ENCODE data around the gene GOSR2.

Gene GOSR2

DNA sequence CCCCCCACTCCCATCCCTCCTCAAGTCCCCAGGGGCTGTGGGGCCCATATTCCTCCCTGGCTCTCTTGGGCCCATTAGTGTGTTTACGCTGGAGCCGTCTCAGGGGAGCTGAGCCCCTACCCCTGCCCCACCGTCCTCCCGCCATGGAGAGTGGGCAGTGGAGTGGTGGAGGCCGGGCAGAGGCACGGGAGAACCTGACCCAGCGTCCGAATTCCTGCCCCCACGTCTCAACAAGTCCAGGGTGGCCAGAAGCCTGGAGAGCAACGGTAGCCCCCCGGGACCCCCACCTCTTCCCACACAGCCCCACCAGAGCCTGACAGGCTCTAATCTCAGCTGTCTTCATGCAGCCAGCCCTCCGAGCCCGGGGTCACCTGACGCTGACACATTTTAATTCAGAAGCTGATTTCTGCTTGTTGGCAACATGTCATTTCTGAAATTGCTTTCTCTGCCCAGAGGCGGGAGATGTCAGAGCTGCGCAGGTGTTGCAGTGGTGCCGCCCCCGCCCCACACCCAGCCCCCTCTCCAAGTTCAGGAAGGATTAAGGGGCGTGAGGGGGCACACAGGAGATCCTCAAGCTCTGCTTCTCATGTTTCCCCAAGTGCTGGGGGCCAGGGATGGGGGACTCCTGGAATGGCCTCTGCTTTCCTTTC lies 39.0 kb upstream of the GOSR2 start:
- Histone ChIP-seq H3K4me3 (ENCODE audit: low read depth, low read length) (no peak overlapping the region), H3K27me3 (ENCODE audit: control insufficient read depth, insufficient read depth, low read length) (no peaks in the 10 kb centered on the region), H3K9me3 (ENCODE audit: control insufficient read depth, insufficient read depth, low read depth, low read length) (no peaks in the 10 kb centered on the region), H3K9ac (ENCODE audit: low read length) (no peak overlapping the region), H3K4me1 (ENCODE audit: control insufficient read depth, insufficient read depth, low read length) (peaks cover under 1% of the 10 kb centered on the region; the same call in 1 of the 2 replicates), H3K27ac (ENCODE audit: low read depth, low read length) (no peak overlapping the region), H3K36me3 (ENCODE audit: control insufficient read depth, insufficient read depth, low read length) (no peaks in the 10 kb centered on the region)

DNA sequence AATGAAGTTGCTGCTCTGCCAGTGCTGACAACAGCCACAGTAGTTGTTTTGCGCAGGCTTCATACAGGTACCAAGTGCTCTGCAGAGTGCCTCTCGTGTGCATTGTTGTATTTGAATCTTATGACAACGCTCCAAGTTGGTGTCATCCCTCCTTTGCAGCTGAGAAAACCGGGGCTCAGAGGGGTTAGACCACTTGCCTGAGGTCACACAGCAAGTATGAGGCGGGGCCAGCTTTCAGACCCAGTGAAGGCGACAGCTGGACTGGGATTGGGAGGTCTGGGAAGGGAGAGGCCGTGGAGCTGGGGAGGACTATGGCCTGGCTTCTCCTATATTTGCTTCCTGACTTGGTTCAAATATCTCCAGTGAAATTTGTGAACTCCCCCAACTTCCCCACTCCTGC lies 38.4 kb upstream of the GOSR2 start:
- peaks cover 6% of the 10 kb centered on the region; the same call in 1 of the 2 replicates for H3K4me1 ChIP-seq (ENCODE audit: control insufficient read depth, insufficient read depth, low read length)
- no peak overlapping the region for H3K27ac ChIP-seq (ENCODE audit: low read depth, low read length)
- H3K27me3 ChIP-seq (ENCODE audit: control insufficient read depth, insufficient read depth, low read length) = no peaks in the 10 kb centered on the region
- H3K9ac ChIP-seq (ENCODE audit: low read length) = no peak overlapping the region
- no peaks in the 10 kb centered on the region for H3K36me3 ChIP-seq (ENCODE audit: control insufficient read depth, insufficient read depth, low read length)
- no peaks in the 10 kb centered on the region for H3K9me3 ChIP-seq (ENCODE audit: control insufficient read depth, insufficient read depth, low read depth, low read length)
- no peak overlapping the region for H3K4me3 ChIP-seq (ENCODE audit: low read depth, low read length)

DNA sequence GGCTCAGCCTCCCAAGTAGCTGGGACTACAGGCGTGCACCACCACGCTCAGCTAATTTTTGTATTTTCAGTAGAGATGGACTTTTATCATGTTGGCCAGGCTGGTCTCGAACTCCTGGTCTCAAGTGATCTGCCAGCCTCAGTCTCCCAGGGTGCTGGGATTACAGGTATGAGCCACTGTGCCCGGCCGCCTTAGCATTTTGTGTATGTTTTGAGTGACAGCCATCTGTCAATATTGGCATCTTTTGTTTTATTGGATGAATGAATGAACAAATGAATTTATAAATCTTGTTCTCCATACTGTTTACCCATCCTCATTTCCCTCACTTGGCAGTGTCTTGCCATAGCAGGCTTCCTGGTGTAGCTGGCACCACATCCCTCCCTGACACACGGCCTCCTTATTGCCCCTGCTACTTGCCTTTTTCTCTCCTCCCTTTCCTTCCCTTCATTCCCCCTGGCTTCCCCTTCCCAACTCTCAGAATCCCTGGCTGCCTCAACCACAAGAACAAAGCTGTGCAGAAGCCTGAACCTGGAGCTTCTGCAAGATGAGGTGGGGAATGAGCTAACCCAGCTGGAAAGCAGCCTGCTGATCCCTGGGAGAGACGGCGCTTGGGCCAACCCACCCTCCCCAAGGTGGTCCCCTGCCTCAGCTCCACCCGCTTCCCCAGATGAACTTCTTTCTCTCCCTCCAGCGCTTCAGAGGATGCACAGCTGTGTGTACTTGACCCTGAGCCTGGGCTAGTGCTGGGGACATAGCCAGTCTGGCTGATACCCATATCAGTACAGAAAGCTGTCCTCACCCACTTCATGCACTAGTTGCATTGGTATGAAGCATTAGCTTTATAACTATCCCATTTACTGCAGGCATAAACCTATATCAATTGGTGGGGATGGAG lies 37.3 kb upstream of the GOSR2 start:
- no peaks in the 10 kb centered on the region for H3K9me3 ChIP-seq (ENCODE audit: control insufficient read depth, insufficient read depth, low read depth, low read length)

DNA sequence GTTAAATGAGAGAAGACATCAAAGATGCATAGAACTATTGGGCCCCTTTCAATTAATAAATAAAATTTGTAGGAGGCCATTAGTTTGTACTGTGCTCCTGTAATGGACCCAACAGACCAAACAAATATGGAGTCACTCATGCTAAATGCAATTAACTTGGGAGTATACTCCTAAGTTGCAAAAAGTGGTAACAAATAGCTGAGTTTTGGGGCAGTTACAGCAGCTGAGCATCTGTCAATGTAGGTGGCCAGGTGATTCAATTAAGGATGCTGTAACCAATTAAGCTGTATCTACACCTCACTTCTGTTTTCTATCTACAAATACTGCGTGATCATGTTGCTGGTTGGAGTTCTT lies 36.7 kb upstream of the GOSR2 start:
- Histone ChIP-seq H3K9me3 (ENCODE audit: control insufficient read depth, insufficient read depth, low read depth, low read length) (no peaks in the 10 kb centered on the region), H3K9ac (ENCODE audit: low read length) (no peak overlapping the region), H3K4me3 (ENCODE audit: low read depth, low read length) (no peak overlapping the region), H3K27me3 (ENCODE audit: control insufficient read depth, insufficient read depth, low read length) (no peaks in the 10 kb centered on the region), H3K27ac (ENCODE audit: low read depth, low read length) (no peak overlapping the region), H3K36me3 (ENCODE audit: control insufficient read depth, insufficient read depth, low read length) (no peaks in the 10 kb centered on the region), H3K4me1 (ENCODE audit: control insufficient read depth, insufficient read depth, low read length) (peaks cover 14% of the 10 kb centered on the region; the same call in 1 of the 2 replicates)

More for the DNA sequence above, 37.3 kb upstream of the GOSR2 start:
- no peak overlapping the region for H3K27ac ChIP-seq (ENCODE audit: low read depth, low read length)
- no peaks in the 10 kb centered on the region for H3K27me3 ChIP-seq (ENCODE audit: control insufficient read depth, insufficient read depth, low read length)
- H3K4me3 ChIP-seq (ENCODE audit: low read depth, low read length) = no peak overlapping the region
- no peaks in the 10 kb centered on the region for H3K36me3 ChIP-seq (ENCODE audit: control insufficient read depth, insufficient read depth, low read length)
- no peak overlapping the region for H3K9ac ChIP-seq (ENCODE audit: low read length)
- peaks cover 14% of the 10 kb centered on the region; the same call in 1 of the 2 replicates for H3K4me1 ChIP-seq (ENCODE audit: control insufficient read depth, insufficient read depth, low read length)

DNA sequence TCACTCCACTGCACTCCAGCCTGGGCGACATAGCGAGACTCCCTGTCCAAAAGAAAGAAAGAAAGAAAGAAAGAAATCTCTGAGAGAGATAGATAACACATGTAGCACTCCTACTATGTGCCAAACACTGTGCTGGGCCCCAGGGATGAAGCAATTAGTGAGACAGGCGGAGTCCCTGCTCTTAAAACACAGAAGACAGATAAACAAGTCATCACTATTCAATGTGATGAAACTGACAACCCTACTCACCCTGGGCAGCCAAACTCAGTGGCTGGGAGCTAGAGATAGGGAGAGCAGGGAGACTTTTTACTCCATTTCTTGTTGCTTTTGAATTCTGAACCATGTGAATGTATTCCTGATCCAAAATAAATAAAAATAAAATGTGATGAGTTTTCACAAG lies 35.2 kb upstream of the GOSR2 start:
- Histone ChIP-seq H3K9ac (ENCODE audit: low read length) (no peak overlapping the region), H3K4me3 (ENCODE audit: low read depth, low read length) (no peak overlapping the region), H3K36me3 (ENCODE audit: control insufficient read depth, insufficient read depth, low read length) (no peaks in the 10 kb centered on the region), H3K9me3 (ENCODE audit: control insufficient read depth, insufficient read depth, low read depth, low read length) (no peaks in the 10 kb centered on the region), H3K27ac (ENCODE audit: low read depth, low read length) (no peak overlapping the region), H3K27me3 (ENCODE audit: control insufficient read depth, insufficient read depth, low read length) (no peaks in the 10 kb centered on the region), H3K4me1 (ENCODE audit: control insufficient read depth, insufficient read depth, low read length) (peaks cover 14% of the 10 kb centered on the region; the same call in 1 of the 2 replicates)

DNA sequence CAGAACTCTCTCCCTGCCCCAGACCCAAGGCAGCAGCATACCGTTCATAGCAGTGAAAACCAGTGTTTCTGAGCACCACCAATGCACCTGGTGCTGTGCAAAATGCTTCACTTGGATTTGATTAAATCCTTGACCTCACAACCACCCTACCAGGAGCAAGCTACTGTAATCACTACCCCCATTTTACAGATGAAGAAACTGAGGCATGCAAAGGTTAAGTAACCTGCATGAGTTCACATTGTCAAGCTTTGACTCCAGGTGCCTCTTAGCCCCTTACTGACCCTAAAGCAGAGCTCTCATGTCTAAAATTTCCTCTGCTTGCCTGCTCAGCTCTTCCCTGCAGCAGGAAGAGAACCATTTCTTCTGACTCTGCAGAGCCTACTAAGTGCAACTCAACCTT lies 34.2 kb upstream of the GOSR2 start:
- no peak overlapping the region for H3K9ac ChIP-seq (ENCODE audit: low read length)

DNA sequence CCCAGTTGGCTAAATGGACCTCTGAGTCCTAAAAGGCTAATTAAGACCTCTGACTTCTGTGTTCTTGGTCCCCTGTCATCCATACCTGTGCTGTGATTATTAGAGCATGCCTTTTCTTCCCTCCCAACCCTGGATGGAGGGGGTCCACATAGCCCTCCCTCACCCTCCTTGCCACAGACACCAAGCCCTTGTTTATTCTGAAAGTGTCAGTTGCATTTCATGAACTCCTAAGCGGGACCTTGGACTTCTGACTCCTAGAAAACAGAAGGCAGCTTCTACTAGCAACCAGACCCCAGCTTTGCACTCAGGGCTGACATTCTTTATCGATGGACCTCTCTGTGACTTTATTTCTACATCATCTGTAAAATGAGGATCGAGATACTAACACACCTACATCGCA lies 33.4 kb upstream of the GOSR2 start:
- Histone ChIP-seq H3K36me3 (ENCODE audit: control insufficient read depth, insufficient read depth, low read length) (no peaks in the 10 kb centered on the region), H3K9me3 (ENCODE audit: control insufficient read depth, insufficient read depth, low read depth, low read length) (no peaks in the 10 kb centered on the region), H3K27ac (ENCODE audit: low read depth, low read length) (no peak overlapping the region), H3K4me3 (ENCODE audit: low read depth, low read length) (no peak overlapping the region), H3K4me1 (ENCODE audit: control insufficient read depth, insufficient read depth, low read length) (peaks cover 21% of the 10 kb centered on the region), H3K27me3 (ENCODE audit: control insufficient read depth, insufficient read depth, low read length) (no peaks in the 10 kb centered on the region), H3K9ac (ENCODE audit: low read length) (no peak overlapping the region)

More for the DNA sequence above, 34.2 kb upstream of the GOSR2 start:
- Histone ChIP-seq H3K36me3 (ENCODE audit: control insufficient read depth, insufficient read depth, low read length) (no peaks in the 10 kb centered on the region), H3K4me1 (ENCODE audit: control insufficient read depth, insufficient read depth, low read length) (peaks cover 14% of the 10 kb centered on the region; the same call in 1 of the 2 replicates), H3K27me3 (ENCODE audit: control insufficient read depth, insufficient read depth, low read length) (no peaks in the 10 kb centered on the region), H3K4me3 (ENCODE audit: low read depth, low read length) (no peak overlapping the region), H3K27ac (ENCODE audit: low read depth, low read length) (no peak overlapping the region), H3K9me3 (ENCODE audit: control insufficient read depth, insufficient read depth, low read depth, low read length) (no peaks in the 10 kb centered on the region)

DNA sequence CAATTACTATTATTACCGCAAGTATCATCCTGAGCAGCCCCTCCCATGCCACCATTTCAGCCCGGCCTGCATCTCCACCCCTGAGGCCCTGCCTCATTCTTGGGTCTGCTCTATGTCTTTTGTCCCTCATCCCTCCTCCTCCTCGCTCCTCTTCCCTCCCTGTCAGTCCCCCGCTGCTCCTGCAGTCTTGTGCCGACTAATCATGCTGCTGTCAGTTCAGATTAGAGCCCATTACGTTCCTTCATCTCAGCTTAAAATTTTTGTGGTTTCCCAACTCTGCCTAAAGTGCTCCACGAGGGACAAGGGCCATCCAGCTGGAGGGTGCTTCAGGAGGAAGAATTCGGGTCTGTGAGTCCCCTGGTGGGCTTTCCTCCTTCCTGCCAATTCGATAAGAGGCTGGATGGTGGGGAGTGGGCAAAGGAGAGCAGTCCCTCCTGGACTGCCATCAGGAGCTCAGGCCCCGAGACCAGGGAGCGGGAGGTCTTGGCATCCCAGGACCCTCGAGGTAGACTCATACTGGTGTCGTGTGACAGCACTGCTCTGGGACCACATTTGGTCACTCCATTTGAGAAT lies 32.9 kb upstream of the GOSR2 start:
- Histone ChIP-seq H3K36me3 (ENCODE audit: control insufficient read depth, insufficient read depth, low read length) (no peaks in the 10 kb centered on the region), H3K9me3 (ENCODE audit: control insufficient read depth, insufficient read depth, low read depth, low read length) (no peaks in the 10 kb centered on the region), H3K27me3 (ENCODE audit: control insufficient read depth, insufficient read depth, low read length) (no peaks in the 10 kb centered on the region), H3K9ac (ENCODE audit: low read length) (no peak overlapping the region), H3K4me3 (ENCODE audit: low read depth, low read length) (no peak overlapping the region), H3K4me1 (ENCODE audit: control insufficient read depth, insufficient read depth, low read length) (peaks cover 26% of the 10 kb centered on the region), H3K27ac (ENCODE audit: low read depth, low read length) (no peak overlapping the region)

DNA sequence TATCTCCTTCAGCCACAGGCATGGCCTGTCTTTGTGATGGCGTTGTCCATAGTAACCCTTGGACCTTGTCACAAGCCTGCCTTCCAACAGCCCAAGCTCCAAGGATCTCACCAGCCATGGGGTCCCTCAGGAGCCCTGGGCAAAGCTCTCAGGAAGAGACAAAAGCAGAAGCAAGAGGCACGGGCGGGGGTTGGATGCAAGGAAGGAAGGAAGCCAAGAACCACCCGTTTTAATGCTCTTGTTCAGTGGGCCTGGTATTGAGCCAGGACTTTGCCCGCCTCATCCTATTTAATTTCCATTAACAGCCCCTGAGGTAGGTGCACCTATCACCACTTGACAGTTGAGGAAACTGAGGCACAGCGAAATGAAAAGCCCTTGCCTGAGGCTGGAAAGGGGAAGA lies 32.3 kb upstream of the GOSR2 start:
- H3K4me3 ChIP-seq (ENCODE audit: low read depth, low read length) = no peak overlapping the region
- no peak overlapping the region for H3K27ac ChIP-seq (ENCODE audit: low read depth, low read length)
- no peaks in the 10 kb centered on the region for H3K9me3 ChIP-seq (ENCODE audit: control insufficient read depth, insufficient read depth, low read depth, low read length)
- no peaks in the 10 kb centered on the region for H3K27me3 ChIP-seq (ENCODE audit: control insufficient read depth, insufficient read depth, low read length)
- H3K36me3 ChIP-seq (ENCODE audit: control insufficient read depth, insufficient read depth, low read length) = no peaks in the 10 kb centered on the region
- peaks cover 27% of the 10 kb centered on the region for H3K4me1 ChIP-seq (ENCODE audit: control insufficient read depth, insufficient read depth, low read length)
- H3K9ac ChIP-seq (ENCODE audit: low read length) = no peak overlapping the region

DNA sequence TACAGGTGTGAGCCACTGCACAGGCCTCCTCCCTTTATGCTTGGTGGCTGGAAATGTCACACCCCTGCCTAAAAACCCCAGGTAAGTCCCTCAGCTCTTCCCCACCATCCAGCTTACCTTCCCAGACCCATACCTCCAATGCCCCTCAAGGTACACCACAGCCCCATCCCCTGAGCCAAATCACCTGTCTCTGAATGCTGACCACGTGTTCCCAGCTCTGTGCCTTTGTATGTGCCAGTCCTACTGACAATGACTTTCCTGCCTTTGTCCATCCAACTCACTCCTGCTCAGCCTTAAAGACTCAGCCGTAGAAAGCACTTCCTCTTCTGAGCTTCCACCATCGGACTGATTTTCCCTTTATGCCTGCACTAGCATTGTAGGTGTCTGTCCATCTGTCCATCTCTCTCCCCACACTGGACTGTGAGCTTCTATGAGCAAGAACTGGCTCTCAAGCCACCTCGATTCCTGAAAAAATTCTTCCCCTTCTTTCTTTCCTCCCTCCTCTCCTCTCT lies 30.7 kb upstream of the GOSR2 start:
- Histone ChIP-seq H3K36me3 (ENCODE audit: control insufficient read depth, insufficient read depth, low read length) (no peaks in the 10 kb centered on the region), H3K9ac (ENCODE audit: low read length) (no peak overlapping the region), H3K4me1 (ENCODE audit: control insufficient read depth, insufficient read depth, low read length) (peaks cover 27% of the 10 kb centered on the region), H3K27ac (ENCODE audit: low read depth, low read length) (no peak overlapping the region), H3K4me3 (ENCODE audit: low read depth, low read length) (no peak overlapping the region), H3K27me3 (ENCODE audit: control insufficient read depth, insufficient read depth, low read length) (no peaks in the 10 kb centered on the region), H3K9me3 (ENCODE audit: control insufficient read depth, insufficient read depth, low read depth, low read length) (no peaks in the 10 kb centered on the region)

DNA sequence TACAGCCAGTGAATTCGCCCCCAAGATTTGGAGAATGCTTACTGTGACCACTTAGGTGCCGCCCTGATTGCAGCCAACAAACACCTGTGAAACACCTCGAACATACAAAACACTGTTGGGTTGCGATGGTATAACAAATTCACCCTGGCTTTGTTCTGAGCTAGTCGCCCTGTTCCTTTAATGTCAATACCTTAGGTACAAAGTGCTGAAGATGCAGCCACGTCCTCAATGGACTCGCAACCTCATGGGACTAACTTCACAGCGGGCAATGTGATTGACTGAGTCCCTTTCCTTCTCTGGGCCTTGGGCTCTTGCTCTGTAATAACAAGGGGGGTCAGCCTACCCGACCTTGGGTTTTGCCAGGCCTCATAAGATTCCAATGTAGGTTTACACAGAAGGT lies 28.9 kb upstream of the GOSR2 start:
- no peak overlapping the region for H3K27ac ChIP-seq (ENCODE audit: low read depth, low read length)
- no peaks in the 10 kb centered on the region for H3K36me3 ChIP-seq (ENCODE audit: control insufficient read depth, insufficient read depth, low read length)
- no peaks in the 10 kb centered on the region for H3K27me3 ChIP-seq (ENCODE audit: control insufficient read depth, insufficient read depth, low read length)
- no peak overlapping the region for H3K9ac ChIP-seq (ENCODE audit: low read length)
- H3K4me1 ChIP-seq (ENCODE audit: control insufficient read depth, insufficient read depth, low read length) = peaks cover 26% of the 10 kb centered on the region
- no peaks in the 10 kb centered on the region; the same call in 1 of the 2 replicates for H3K9me3 ChIP-seq (ENCODE audit: control insufficient read depth, insufficient read depth, low read depth, low read length)
- no peak overlapping the region for H3K4me3 ChIP-seq (ENCODE audit: low read depth, low read length)
